K562 (cell line): ENCODE measurements around the gene RNF4. TPM values are rescaled to one million over a fixed set of nuclear protein-coding genes. Genes with fewer than 3 reads are reported as not detected.
A peak's percentile ranks its signal among the peaks of the same experiment; 100 is the strongest.

Experiments used
- ATAC-seq: fragments of 200-7000 bp; cut with Tn5 transposase; 3 replicates; pipeline ENCODE4 v1.9.1; 2020; ENCODE audit warnings: moderate library complexity
- BruUV-seq: library from RNA; stranded (reverse); fragments of 400-500 nt; replicated peaks from 2 replicates; lab custom pipeline; 2021; lab: Mats Ljungman, UMichigan
- CTCF ChIA-PET: fragments of 300-600 bp; formaldehyde crosslinking; extraction: SDS; loops from one replicate; lab custom pipeline; 2021; ENCODE audit warnings: low intra/inter-chr PET ratio; lab: Yijun Ruan, JAX
- POLR2A ChIA-PET: fragments of 300-600, 350-650 bp; sonication (Branson Sonifier 250); formaldehyde crosslinking; extraction: SDS; loops from one replicate; lab custom pipeline; 2021; ENCODE audit warnings: antibody characterized with exemption, inconsistent platforms; lab: Yijun Ruan, JAX
- DNase-seq, 4 experiments: peaks; one replicate each; pipeline versions ENCODE4 v3.0.0 to v3.0.0-alpha.2; 2011 to 2018; ENCODE audit warnings: low spot score in 3 of 4, mixed read lengths in 3 of 4; ENCODE audit errors: extremely low read depth in 1 of 4
- FAIRE-seq: peaks from 2 replicates; lab custom pipeline; 2011; peaks lifted over from hg19 to GRCh38; lab: Jason Lieb, UNC
- H2AFZ ChIP-seq: 2 replicates; pipeline ENCODE4 v1.6.0; 2011; ENCODE audit warnings: low read depth, low read length, control low read depth, inconsistent platforms
- H3K27ac ChIP-seq: fragments of 200-600 bp; 3 replicates; pipeline ENCODE4 v1.8.0; 2011; ENCODE audit warnings: low read depth, mild to moderate bottlenecking, control low read depth, inconsistent platforms, low read length, moderate library complexity, mixed read lengths; ENCODE audit errors: extremely low read depth
- H3K27me3 ChIP-seq, 2 experiments: fragments of 300-600 bp in 1 of 2; 2 replicates in 1 of 2; 3 replicates in 1 of 2; pipeline versions ENCODE4 v1.6.0 to v1.8.0; 2011; ENCODE audit warnings: inconsistent platforms in 2 of 2, low read length in 2 of 2, mild to moderate bottlenecking in 1 of 2, mixed read lengths in 1 of 2, moderate library complexity in 1 of 2; ENCODE audit not compliant: control insufficient read depth in 2 of 2, insufficient read depth in 2 of 2
- H3K36me3 ChIP-seq: fragments of 300-600 bp; 3 replicates; pipeline ENCODE4 v1.8.0; 2011; ENCODE audit warnings: mild to moderate bottlenecking, low read length, inconsistent platforms; ENCODE audit not compliant: control insufficient read depth, insufficient read depth
- H3K4me1 ChIP-seq, 2 experiments: fragments of 200-600 bp in 1 of 2; replicated peaks in 1 of 2; 2 replicates in 1 of 2; 3 replicates in 1 of 2; pipeline versions ENCODE4 v1.5.1 to v1.8.0; 2011; ENCODE audit warnings: inconsistent platforms in 2 of 2, low read length in 2 of 2, mild to moderate bottlenecking in 1 of 2, mixed read lengths in 1 of 2, moderate library complexity in 1 of 2; ENCODE audit not compliant: control insufficient read depth in 2 of 2, insufficient read depth in 2 of 2
- H3K4me2 ChIP-seq: 2 replicates; pipeline ENCODE4 v1.6.1; 2011; ENCODE audit warnings: low read length, control low read depth, inconsistent platforms, mixed read lengths; ENCODE audit not compliant: insufficient read depth
- H3K4me3 ChIP-seq: fragments of 200-600 bp; sonication (generic), shearing (Covaris generic); 2 replicates; pipeline ENCODE4 v1.5.1; 2016; ENCODE audit warnings: control low read depth, inconsistent platforms
- H3K79me2 ChIP-seq: fragments of 200-600 bp; 3 replicates; pipeline ENCODE4 v1.8.0; 2011; ENCODE audit warnings: low read length, inconsistent platforms; ENCODE audit not compliant: control insufficient read depth, insufficient read depth
- H3K9ac ChIP-seq, 2 experiments: 2 replicates each; pipeline versions ENCODE4 v1.6.0 to v1.6.1; 2011; ENCODE audit warnings: low read depth in 2 of 2, low read length in 2 of 2, control low read depth in 1 of 2, inconsistent platforms in 1 of 2, mild to moderate bottlenecking in 1 of 2, mixed read lengths in 1 of 2; ENCODE audit not compliant: insufficient read depth in 1 of 2
- H3K9me1 ChIP-seq: one replicate; pipeline ENCODE4 v1.6.0; 2011; ENCODE audit warnings: inconsistent platforms, mild to moderate bottlenecking, low read length, moderate library complexity; ENCODE audit not compliant: control insufficient read depth, insufficient read depth
- H3K9me3 ChIP-seq: replicated peaks from 2 replicates; pipeline ENCODE4 v1.5.1; 2011; ENCODE audit warnings: low read depth, low read length, inconsistent platforms; ENCODE audit not compliant: control insufficient read depth, insufficient read depth
- H4K20me1 ChIP-seq: replicated peaks from 2 replicates; pipeline ENCODE4 v1.6.1; 2011; ENCODE audit warnings: low read length, inconsistent platforms, mixed read lengths; ENCODE audit not compliant: control insufficient read depth, insufficient read depth
- ERF ChIP-seq: fragments of 450-650 bp; formaldehyde crosslinking; IDR thresholded peaks from 2 replicates; pipeline ENCODE4 v1.4.0; 2020; ENCODE audit warnings: mild to moderate bottlenecking, mixed read lengths
- HDAC3 ChIP-seq: fragments of 450-650 bp; IDR thresholded peaks from 2 replicates; pipeline ENCODE4 v1.6.1; 2018; ENCODE audit warnings: borderline replicate concordance, mild to moderate bottlenecking, moderate library complexity; ENCODE audit not compliant: partially characterized antibody
- MYBL2 ChIP-seq, 2 experiments: fragments of 450-650 bp in 1 of 2; sonication (generic) in 1 of 2; formaldehyde crosslinking in 1 of 2; IDR thresholded peaks; 2 replicates each; pipeline versions ENCODE4 v1.6.1 to v1.8.1; 2017 to 2022; ENCODE audit warnings: borderline replicate concordance in 1 of 2, inconsistent platforms in 1 of 2, low read depth in 1 of 2, mild to moderate bottlenecking in 1 of 2, missing genetic modification reagents in 1 of 2, moderate library complexity in 1 of 2
- RREB1 ChIP-seq: fragments of 250-450 bp; sonication (Bioruptor Pico); IDR thresholded peaks from 2 replicates; pipeline ENCODE4 v1.4.0; 2020
- TCFL5 ChIP-seq: fragments of 250-450 bp; sonication (Bioruptor Pico); conservative IDR thresholded peaks from 2 replicates; pipeline ENCODE4 v1.6.1; 2021; ENCODE audit warnings: mild to moderate bottlenecking, moderate library complexity, matching md5 sums
- ZNF121 ChIP-seq: sonication (generic); formaldehyde crosslinking; conservative IDR thresholded peaks from 2 replicates; pipeline ENCODE4 v1.8.0; 2022; ENCODE audit warnings: missing genetic modification reagents
- ZNF639 ChIP-seq, 2 experiments: fragments of 200-800 bp in 1 of 2; sonication (Bioruptor generic) in 1 of 2; sonication (generic) in 1 of 2; formaldehyde crosslinking in 1 of 2; IDR thresholded peaks in 1 of 2; conservative IDR thresholded peaks in 1 of 2; 2 replicates each; pipeline versions ENCODE4 v1.5.0 to v1.6.1; 2016 to 2020; ENCODE audit warnings: missing compliant biosample characterization in 1 of 2, missing genetic modification characterization in 1 of 2, missing genetic modification reagents in 1 of 2
- WGBS: fragments of 100-300 bp; shearing (Covaris generic); methylation state at CpG from one replicate; pipeline ENCODE4 v1.1.6; 2016; ENCODE audit warnings: low coverage, mixed read lengths; ENCODE audit not compliant: insufficient coverage; ENCODE audit errors: missing lambda C conversion rate; 5-methylcytosine and 5-hydroxymethylcytosine counted together
- in situ Hi-C: fragments of 300-500 bp; cut with MboI; formaldehyde crosslinking; loops from 4 replicates; pipeline ENCODE4 v1.15.0; 2018; ENCODE audit warnings: inconsistent platforms, mixed read lengths
- intact Hi-C: fragments of 100-400 bp; cut with micrococcal nuclease; formaldehyde crosslinking; loops from 2 replicates; pipeline ENCODE4 v1.14.2; 2022
- polyA plus RNA-seq, 8 experiments: library from polyadenylated mRNA; depleted of rRNA in 4 of 8; stranded (reverse) in 5 of 8; unstranded in 3 of 8; fragments of >200 nt; fragmentation: Nextera tagmentation in 2 of 8; fragmentation: Illumina TruSeq in 1 of 8; extraction: Ambion mirVana in 2 of 8; extraction: Trizol in 1 of 8; gene quantifications; 2 replicates each; pipeline versions ENCODE4 v1.2.1 to v1.2.3, GENCODE V29; 2011 to 2014; ENCODE audit warnings: inconsistent platforms in 1 of 8, missing spikeins in 1 of 8
- total RNA-seq, 7 experiments: library from RNA; depleted of rRNA in 6 of 7; stranded (reverse); fragments of >200 nt in 6 of 7; fragmentation: Illumina TruSeq in 2 of 7; extraction: Trizol in 2 of 7; gene quantifications; 2 replicates each; pipeline versions ENCODE4 v1.2.1 to v1.2.3, GENCODE V29; 2011 to 2021; ENCODE audit warnings: low replicate concordance in 1 of 7

Gene RNF4
- total and polyA plus RNA-seq, 9 of the 15 experiments (the other 6 are each of a cell fraction or from before 2014, with no cell fraction given), result 19.2 to 59.3 (median 44.8) TPM

- Histone ChIP-seq H3K36me3 (peaks cover 86% of the 10 kb centered on the region), H3K27ac (no peak overlapping the region), H3K9me1 (no peaks in the 10 kb centered on the region), H4K20me1 (peaks cover 3% of the 10 kb centered on the region; the same call in 1 of the 2 replicates), H3K4me3 (no peak overlapping the region), H3K79me2 (peaks cover 29% of the 10 kb centered on the region; the same call in 2 of the 3 replicates), H3K27me3 (no peaks in the 10 kb centered on the region), H3K9ac (no peak overlapping the region), H2AFZ (no peak overlapping the region), H3K4me2 (no peak overlapping the region), H3K9me3 (no peaks in the 10 kb centered on the region), H3K4me1 (no peaks in the 10 kb centered on the region)
- ChIA-PET CTCF (no interaction called here), POLR2A (interaction anchor here (1.0 to 1.3 kb wide), 5 partner anchors 11 to 31 kb away, joined by 3 to 8 read pairs (median 3); no protein-coding TSS in a partner anchor)
- DNase-seq, result no peak
- WGBS, result 91% methylated on average over 5 of the region's 5 CpGs
- no TSS peak for BruUV-seq
- ATAC-seq, result no peak
- no peak for TF ChIP-seq TCFL5
- no peak for TF ChIP-seq ERF (CRISPR knock-in tag)
- peak; percentile 78 for TF ChIP-seq ZNF121 (CRISPR knock-in tag)
- in situ Hi-C loops (no loop called here), intact Hi-C loops (no loop called here)
- FAIRE-seq, result no peak
Observed at GRCh38 chr4:2503809-2504208, 34.9 kb downstream of the RNF4 start.

DNA sequence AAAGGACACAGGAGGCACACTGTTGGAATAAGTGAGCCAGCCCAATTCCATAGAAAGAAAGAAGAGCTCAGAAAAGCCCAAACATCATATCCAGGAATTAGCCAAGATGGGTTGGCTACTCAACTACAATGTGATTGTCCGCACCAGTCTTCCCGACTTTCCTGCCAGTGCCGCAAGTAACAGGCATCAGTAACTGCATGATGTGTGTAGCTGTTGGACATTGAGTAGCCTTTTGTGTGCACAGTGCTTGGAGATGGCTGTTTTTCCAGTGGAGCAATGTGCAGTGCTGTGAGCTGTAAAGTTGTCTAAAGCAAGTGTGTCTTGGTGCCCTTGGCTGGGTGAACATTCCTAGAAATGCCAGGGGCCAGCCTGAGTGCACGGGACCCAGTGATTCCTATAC lies 38.4 kb downstream of the RNF4 start:
- Histone ChIP-seq H3K36me3 (peaks cover 84% of the 10 kb centered on the region), H3K27ac (no peak overlapping the region), H3K4me1 (no peaks in the 10 kb centered on the region; a peak in 1 of 5 replicates), H3K9me3 (no peaks in the 10 kb centered on the region), H4K20me1 (peaks cover 9% of the 10 kb centered on the region; the same call in 1 of the 2 replicates), H3K9me1 (no peaks in the 10 kb centered on the region), H3K9ac (no peak overlapping the region), H3K4me3 (no peak overlapping the region), H3K4me2 (no peak overlapping the region), H3K27me3 (no peaks in the 10 kb centered on the region), H2AFZ (no peak overlapping the region), H3K79me2 (peaks cover 17% of the 10 kb centered on the region; the same call in 2 of the 3 replicates)
- ChIA-PET POLR2A (interaction anchor here (0.5 to 1.3 kb wide), 3 partner anchors 9 to 286 kb away, joined by 3 to 4 read pairs (median 4); no protein-coding TSS in a partner anchor), CTCF (no interaction called here)
- intact Hi-C loops, result no loop called here
- FAIRE-seq (no peak), ATAC-seq (no peak), DNase-seq (peak in 1 of 4 experiments; percentile 3)
- in situ Hi-C loops, result no loop called here
- 90% methylated on average over 4 of the region's 4 CpGs for WGBS
- BruUV-seq, result no TSS peak
- TF ChIP-seq HDAC3, result no peak
- TF ChIP-seq ZNF639 (CRISPR knock-in tag; conservative IDR thresholded peaks at IDR 0.05 in 1 of 2, IDR thresholded peaks at IDR 0.05 in 1 of 2), result no peak
- TF ChIP-seq MYBL2 (IDR thresholded peaks at IDR 0.05; ENCODE audit: low read depth), result no peak
- TF ChIP-seq MYBL2 (CRISPR knock-in tag; IDR thresholded peaks at IDR 0.05; ENCODE audit: borderline replicate concordance), result no peak
- TF ChIP-seq RREB1 (CRISPR knock-in tag), result no peak
